Stimulated activated CD4-positive, alpha-beta T cell treated with anti-CD3 and anti-CD28 coated beads, Interleukin-12 subunit alpha, Interleukin-12 subunit beta, amount 100 ng/mL, for 4 hours (primary cell): ENCODE measurements around the gene ENTPD1.
"Not testable (repeated sequence)": the region's sequence is repeated elsewhere in the genome, so short reads cannot be mapped to it uniquely, and the experiment has no call there.

Source experiments
- DNase-seq: peaks from one replicate; pipeline ENCODE4 v3.0.0-alpha.2; 2020

Gene ENTPD1

GRCh38 chr10:95759233-95759826 is 3.4 kb downstream of the ENTPD1 start:
- DNase-seq = no peak

- DNase-seq = no peak
These were observed 6.1 kb downstream of the ENTPD1 start for GRCh38 chr10:95761939-95762492.

- no peak for DNase-seq
These were observed 12.1 kb downstream of the ENTPD1 start for GRCh38 chr10:95767884-95768556.

GRCh38 chr10:95770084-95770720 is 14.2 kb downstream of the ENTPD1 start:
- no peak for DNase-seq

- not testable (repeated sequence) for DNase-seq
These were observed 17.5 kb downstream of the ENTPD1 start for GRCh38 chr10:95773454-95773853.

GRCh38 chr10:95777638-95778037 is 21.7 kb downstream of the ENTPD1 start:
- not testable (repeated sequence) for DNase-seq

GRCh38 chr10:95782318-95782717 is 26.4 kb downstream of the ENTPD1 start:
- DNase-seq = no peak

GRCh38 chr10:95783741-95784140 is 27.8 kb downstream of the ENTPD1 start:
- no peak for DNase-seq

GRCh38 chr10:95784279-95784913 is 28.4 kb downstream of the ENTPD1 start:
- DNase-seq = no peak

GRCh38 chr10:95785317-95785716 is 29.4 kb downstream of the ENTPD1 start:
- DNase-seq = no peak

- DNase-seq = no peak
These were observed 30.1 kb downstream of the ENTPD1 start for GRCh38 chr10:95785942-95786669.

GRCh38 chr10:95787447-95787846 is 31.5 kb downstream of the ENTPD1 start:
- no peak for DNase-seq

- DNase-seq = no peak
These were observed 32.9 kb downstream of the ENTPD1 start for GRCh38 chr10:95788830-95789229.

- DNase-seq = no peak
These were observed 33.9 kb downstream of the ENTPD1 start for GRCh38 chr10:95789902-95790301.

GRCh38 chr10:95790982-95791381 is 35.0 kb downstream of the ENTPD1 start:
- no peak for DNase-seq

GRCh38 chr10:95791425-95791979 is 35.5 kb downstream of the ENTPD1 start:
- DNase-seq = no peak

- no peak for DNase-seq
These were observed 36.3 kb downstream of the ENTPD1 start for GRCh38 chr10:95792211-95792780.

- no peak for DNase-seq
These were observed 36.9 kb downstream of the ENTPD1 start for GRCh38 chr10:95792874-95793285.

GRCh38 chr10:95793401-95794045 is 37.6 kb downstream of the ENTPD1 start:
- DNase-seq = no peak

- no peak for DNase-seq
These were observed 38.2 kb downstream of the ENTPD1 start for GRCh38 chr10:95794195-95794594.

- DNase-seq = no peak
These were observed 39.6 kb downstream of the ENTPD1 start for GRCh38 chr10:95795602-95796001.

GRCh38 chr10:95796504-95796903 is 40.5 kb downstream of the ENTPD1 start:
- no peak for DNase-seq
